GM18507 (cell line): Measurements from ENCODE around the gene NOS1AP.

Experiments used
- DNase-seq: peaks from one replicate; pipeline ENCODE4 v3.0.0; 2011; ENCODE audit warnings: low read depth; ENCODE audit not compliant: insufficient read length; ENCODE audit errors: extremely low spot score
- FAIRE-seq: peaks from 2 replicates; lab custom pipeline; 2011; peaks lifted over from hg19 to GRCh38; lab: Jason Lieb, UNC

Gene NOS1AP

GRCh38 chr1:162259894-162260455, 190.5 kb downstream of the NOS1AP start:
- DNase-seq: no peak
- no peak for FAIRE-seq

- DNase-seq: no peak
- FAIRE-seq: no peak
Measured at GRCh38 chr1:162264108-162264507, 194.6 kb downstream of the NOS1AP start.

- DNase-seq: no peak
- FAIRE-seq: no peak
Measured at GRCh38 chr1:162265983-162266382, 196.5 kb downstream of the NOS1AP start.

- DNase-seq (no peak), FAIRE-seq (no peak)
Measured at GRCh38 chr1:162270016-162270770, 200.7 kb downstream of the NOS1AP start.

GRCh38 chr1:162271972-162272371, 202.5 kb downstream of the NOS1AP start:
- DNase-seq: no peak
- FAIRE-seq: no peak

- FAIRE-seq: no peak
- DNase-seq: no peak
Measured at GRCh38 chr1:162272419-162272818, 202.9 kb downstream of the NOS1AP start.

GRCh38 chr1:162275622-162276175, 206.2 kb downstream of the NOS1AP start:
- DNase-seq (no peak), FAIRE-seq (no peak)

GRCh38 chr1:162276493-162276892, 207.0 kb downstream of the NOS1AP start:
- DNase-seq: no peak
- no peak for FAIRE-seq

GRCh38 chr1:162279136-162279498, 209.6 kb downstream of the NOS1AP start:
- no peak for FAIRE-seq
- no peak for DNase-seq

GRCh38 chr1:162281426-162281825, 211.9 kb downstream of the NOS1AP start:
- no peak for FAIRE-seq
- DNase-seq: no peak

- FAIRE-seq: no peak
- no peak for DNase-seq
Measured at GRCh38 chr1:162283657-162284056, 214.2 kb downstream of the NOS1AP start.

GRCh38 chr1:162284206-162284955, 214.9 kb downstream of the NOS1AP start:
- FAIRE-seq (no peak), DNase-seq (no peak)

GRCh38 chr1:162285149-162285561, 215.7 kb downstream of the NOS1AP start:
- no peak for FAIRE-seq

GRCh38 chr1:162291000-162291399, 221.5 kb downstream of the NOS1AP start:
- FAIRE-seq (no peak), DNase-seq (no peak)

More at GRCh38 chr1:162285149-162285561, 215.7 kb downstream of the NOS1AP start:
- DNase-seq: no peak

GRCh38 chr1:162292422-162292849, 222.9 kb downstream of the NOS1AP start:
- FAIRE-seq (no peak), DNase-seq (no peak)

GRCh38 chr1:162293073-162293692, 223.7 kb downstream of the NOS1AP start:
- no peak for FAIRE-seq
- no peak for DNase-seq

- DNase-seq (no peak), FAIRE-seq (no peak)
Measured at GRCh38 chr1:162294015-162294414, 224.5 kb downstream of the NOS1AP start.

- FAIRE-seq: no peak
- DNase-seq: no peak
Measured at GRCh38 chr1:162297208-162297607, 227.7 kb downstream of the NOS1AP start.

- DNase-seq: no peak
- FAIRE-seq: no peak
Measured at GRCh38 chr1:162298266-162298665, 228.8 kb downstream of the NOS1AP start.

- FAIRE-seq (no peak), DNase-seq (no peak)
Measured at GRCh38 chr1:162299018-162299417, 229.5 kb downstream of the NOS1AP start.
